ENCODE results near the gene RTEL1.

DNA sequence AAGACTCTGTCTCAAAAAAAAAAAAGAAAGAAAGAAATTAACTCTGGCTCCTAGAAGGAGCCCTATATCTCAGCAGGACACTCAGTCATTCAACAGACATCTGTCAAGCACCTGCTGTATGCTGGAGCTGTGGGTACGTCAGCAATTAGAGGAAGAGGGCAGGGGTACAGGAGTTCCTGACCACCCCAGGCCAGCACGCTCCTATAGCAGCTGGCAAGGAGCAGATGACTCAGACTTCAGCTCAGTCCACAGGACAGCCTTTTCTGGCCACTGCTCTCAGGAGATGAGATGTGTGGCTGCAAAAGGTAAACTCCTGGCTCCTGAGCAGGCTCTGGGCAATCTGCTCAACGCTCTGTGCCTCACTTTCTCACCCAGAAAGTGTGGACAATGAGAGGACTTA lies 1.7 kb upstream of the RTEL1 start:
- TF ChIP-seq EZH2 (IDR thresholded peaks at IDR 0.05; ENCODE audit: low read length, unreplicated experiment) (no peak), CTCF (conservative IDR thresholded peaks at IDR 0.05; ENCODE audit: low read depth, low read length) (no peak)
